HEK293T (cell line): ENCODE measurements around the gene ZCCHC14.

Experiments
- ARNT ChIP-seq: fragments of 450-650 bp; IDR thresholded peaks from 2 replicates; pipeline ENCODE4 v1.6.1; 2017; ENCODE audit warnings: mild to moderate bottlenecking
- BHLHE40 ChIP-seq: fragments of 450-650 bp; IDR thresholded peaks from 2 replicates; pipeline ENCODE4 v1.6.1; 2016; ENCODE audit warnings: mild to moderate bottlenecking, moderate library complexity, borderline replicate concordance
- ELF4 ChIP-seq: fragments of 450-650 bp; IDR thresholded peaks from 2 replicates; pipeline ENCODE4 v1.6.1; 2017; ENCODE audit warnings: antibody characterized with exemption
- NFRKB ChIP-seq: fragments of 450-650 bp; IDR thresholded peaks from 2 replicates; pipeline ENCODE4 v1.6.1; 2016; ENCODE audit warnings: mild to moderate bottlenecking, moderate library complexity
- SP1 ChIP-seq: fragments of 450-650 bp; IDR thresholded peaks from 2 replicates; pipeline ENCODE4 v1.6.1; 2017
- SUZ12 ChIP-seq: fragments of 450-650 bp; IDR thresholded peaks from 2 replicates; pipeline ENCODE4 v1.6.1; 2016; ENCODE audit warnings: mild to moderate bottlenecking
- TARDBP ChIP-seq: fragments of 450-650 bp; IDR thresholded peaks from 2 replicates; pipeline ENCODE4 v1.6.1; 2016

- TF ChIP-seq ARNT (no peak), TARDBP (no peak), SP1 (no peak), SUZ12 (no peak), BHLHE40 (no peak), ELF4 (no peak), NFRKB (no peak)
Observed at GRCh38 chr16:87371261-87371866, 121.5 kb downstream of the ZCCHC14 start.
